Measurements from ENCODE around the gene PTPRN2.

Gene PTPRN2

GRCh38 chr7:158449942-158450341, 137.7 kb downstream of the PTPRN2 start:
- no peak overlapping the region for H3K4me3 ChIP-seq (ENCODE audit: low read depth, low read length)
- TF ChIP-seq, protein P1, sequence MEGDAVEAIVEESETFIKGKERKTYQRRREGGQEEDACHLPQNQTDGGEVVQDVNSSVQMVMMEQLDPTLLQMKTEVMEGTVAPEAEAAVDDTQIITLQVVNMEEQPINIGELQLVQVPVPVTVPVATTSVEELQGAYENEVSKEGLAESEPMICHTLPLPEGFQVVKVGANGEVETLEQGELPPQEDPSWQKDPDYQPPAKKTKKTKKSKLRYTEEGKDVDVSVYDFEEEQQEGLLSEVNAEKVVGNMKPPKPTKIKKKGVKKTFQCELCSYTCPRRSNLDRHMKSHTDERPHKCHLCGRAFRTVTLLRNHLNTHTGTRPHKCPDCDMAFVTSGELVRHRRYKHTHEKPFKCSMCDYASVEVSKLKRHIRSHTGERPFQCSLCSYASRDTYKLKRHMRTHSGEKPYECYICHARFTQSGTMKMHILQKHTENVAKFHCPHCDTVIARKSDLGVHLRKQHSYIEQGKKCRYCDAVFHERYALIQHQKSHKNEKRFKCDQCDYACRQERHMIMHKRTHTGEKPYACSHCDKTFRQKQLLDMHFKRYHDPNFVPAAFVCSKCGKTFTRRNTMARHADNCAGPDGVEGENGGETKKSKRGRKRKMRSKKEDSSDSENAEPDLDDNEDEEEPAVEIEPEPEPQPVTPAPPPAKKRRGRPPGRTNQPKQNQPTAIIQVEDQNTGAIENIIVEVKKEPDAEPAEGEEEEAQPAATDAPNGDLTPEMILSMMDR (IDR thresholded peaks at IDR 0.05; ENCODE audit: low read depth, low read length): no peak

GRCh38 chr7:158449266-158449665, 138.4 kb downstream of the PTPRN2 start:
- H3K4me3 ChIP-seq (ENCODE audit: low read depth, low read length): no peak overlapping the region
- TF ChIP-seq, protein P1 (IDR thresholded peaks at IDR 0.05; ENCODE audit: low read depth, low read length): no peak

- H3K4me3 ChIP-seq (ENCODE audit: low read depth, low read length): no peak overlapping the region
- TF ChIP-seq, protein P1 (IDR thresholded peaks at IDR 0.05; ENCODE audit: low read depth, low read length): no peak
Measured at GRCh38 chr7:158448430-158449100, 139.1 kb downstream of the PTPRN2 start.

- TF ChIP-seq, protein P1 (IDR thresholded peaks at IDR 0.05; ENCODE audit: low read depth, low read length): no peak
- no peak overlapping the region for H3K4me3 ChIP-seq (ENCODE audit: low read depth, low read length)
Measured at GRCh38 chr7:158447506-158448171, 140.0 kb downstream of the PTPRN2 start.

DNA sequence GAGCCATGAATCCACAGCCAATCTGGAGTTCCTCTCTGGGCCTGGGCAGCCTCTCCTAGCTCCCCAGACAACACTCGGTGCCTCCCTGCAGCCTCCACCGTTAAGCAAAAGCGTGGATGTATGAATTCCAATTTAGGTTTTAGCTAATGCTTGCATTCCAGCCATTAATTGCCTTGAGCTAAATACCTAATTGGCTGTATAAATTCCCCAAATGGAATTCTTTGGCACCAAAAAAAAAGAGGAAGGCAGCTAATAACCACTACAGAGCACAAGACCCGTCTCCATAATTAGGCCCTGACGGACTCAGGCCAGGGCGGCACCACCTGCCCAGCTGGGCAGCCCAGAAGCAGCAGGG, 140.5 kb downstream of the PTPRN2 start:
- no peak overlapping the region for H3K4me3 ChIP-seq (ENCODE audit: low read depth, low read length)
- TF ChIP-seq, protein P1 (IDR thresholded peaks at IDR 0.05; ENCODE audit: low read depth, low read length): no peak

DNA sequence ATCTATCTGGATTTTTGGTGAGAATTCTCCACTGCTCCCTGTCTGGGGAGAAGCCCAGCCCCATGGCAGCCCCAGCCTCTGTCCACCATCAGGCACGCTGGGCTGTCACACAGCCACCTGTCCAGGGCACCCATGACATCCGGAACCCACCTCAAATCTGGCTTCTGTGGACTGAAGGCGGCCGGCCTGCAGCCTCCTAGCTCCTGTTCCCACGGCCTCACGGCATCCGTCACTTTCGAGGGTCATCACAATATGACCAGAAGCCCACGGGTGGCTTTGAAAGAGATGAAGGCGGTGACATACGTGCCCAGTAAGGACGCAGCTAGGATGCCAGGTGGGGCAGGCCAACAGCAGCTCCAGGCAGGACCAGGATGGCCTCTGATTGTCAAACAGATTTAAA, 140.9 kb downstream of the PTPRN2 start:
- TF ChIP-seq, protein P1 (IDR thresholded peaks at IDR 0.05; ENCODE audit: low read depth, low read length): no peak
- no peak overlapping the region for H3K4me3 ChIP-seq (ENCODE audit: low read depth, low read length)

DNA sequence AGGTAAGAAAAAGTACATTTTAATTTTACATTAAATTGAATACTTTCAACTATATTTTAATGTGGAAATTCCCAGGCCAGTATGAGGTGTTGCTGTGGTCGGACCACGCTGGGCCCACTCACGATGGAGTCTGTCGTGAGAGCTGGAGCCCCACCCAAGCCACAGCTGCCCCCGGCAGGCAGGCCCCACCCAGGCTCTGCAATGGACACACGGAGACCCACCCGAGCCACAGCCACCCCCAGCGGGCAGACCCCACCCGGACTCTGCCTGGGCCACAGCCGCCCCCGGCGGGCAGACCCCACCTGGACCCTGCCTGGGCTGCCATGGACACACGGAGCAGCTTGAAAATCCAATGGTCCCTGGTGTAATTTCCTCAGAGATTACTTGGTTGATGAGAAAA, 141.3 kb downstream of the PTPRN2 start:
- no peak overlapping the region for H3K4me3 ChIP-seq (ENCODE audit: low read depth, low read length)
- TF ChIP-seq, protein P1 (IDR thresholded peaks at IDR 0.05; ENCODE audit: low read depth, low read length): no peak

Data from WI38 (cell line).